Measurements from ENCODE around the gene IFT172.

DNA sequence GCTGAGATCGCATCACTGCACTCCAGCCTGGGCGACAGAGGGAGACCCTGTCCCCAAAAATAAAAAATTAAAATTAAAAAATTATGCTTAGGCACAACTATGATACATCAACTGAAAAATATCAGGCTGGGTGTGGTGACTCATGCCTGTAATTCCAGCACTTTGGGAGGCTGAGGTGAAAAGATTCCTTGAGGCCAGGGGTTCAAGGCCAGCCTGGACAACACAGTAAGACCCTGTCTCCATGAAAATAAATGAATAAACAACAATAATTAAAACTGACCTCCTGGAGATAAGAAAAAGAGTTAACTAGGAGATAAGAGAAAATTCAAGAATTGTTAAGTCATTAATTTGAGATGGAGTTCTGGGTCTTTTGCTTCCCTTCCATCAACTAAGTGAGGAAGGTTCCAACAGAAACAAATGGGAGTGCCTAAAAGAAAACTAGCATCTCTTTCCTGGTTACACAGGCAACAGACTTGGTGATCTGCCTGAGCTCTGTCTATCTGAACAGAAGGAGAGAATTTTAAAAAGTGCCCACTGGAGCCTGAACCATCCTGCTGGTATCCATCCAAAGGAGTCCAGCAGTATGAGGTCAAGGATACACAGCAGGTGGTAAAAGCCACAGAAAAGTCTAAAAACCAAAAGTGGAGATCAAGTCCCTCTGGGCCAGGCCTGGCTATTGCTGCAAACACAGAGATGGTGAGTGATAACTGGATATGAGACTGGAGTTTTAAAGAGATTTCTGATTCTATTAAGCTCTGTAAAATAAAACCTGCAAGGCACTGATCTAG is 89.0 kb downstream of the IFT172 start:
- TF ChIP-seq, protein P1, sequence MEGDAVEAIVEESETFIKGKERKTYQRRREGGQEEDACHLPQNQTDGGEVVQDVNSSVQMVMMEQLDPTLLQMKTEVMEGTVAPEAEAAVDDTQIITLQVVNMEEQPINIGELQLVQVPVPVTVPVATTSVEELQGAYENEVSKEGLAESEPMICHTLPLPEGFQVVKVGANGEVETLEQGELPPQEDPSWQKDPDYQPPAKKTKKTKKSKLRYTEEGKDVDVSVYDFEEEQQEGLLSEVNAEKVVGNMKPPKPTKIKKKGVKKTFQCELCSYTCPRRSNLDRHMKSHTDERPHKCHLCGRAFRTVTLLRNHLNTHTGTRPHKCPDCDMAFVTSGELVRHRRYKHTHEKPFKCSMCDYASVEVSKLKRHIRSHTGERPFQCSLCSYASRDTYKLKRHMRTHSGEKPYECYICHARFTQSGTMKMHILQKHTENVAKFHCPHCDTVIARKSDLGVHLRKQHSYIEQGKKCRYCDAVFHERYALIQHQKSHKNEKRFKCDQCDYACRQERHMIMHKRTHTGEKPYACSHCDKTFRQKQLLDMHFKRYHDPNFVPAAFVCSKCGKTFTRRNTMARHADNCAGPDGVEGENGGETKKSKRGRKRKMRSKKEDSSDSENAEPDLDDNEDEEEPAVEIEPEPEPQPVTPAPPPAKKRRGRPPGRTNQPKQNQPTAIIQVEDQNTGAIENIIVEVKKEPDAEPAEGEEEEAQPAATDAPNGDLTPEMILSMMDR (IDR thresholded peaks at IDR 0.05): no peak
- no peak for TF ChIP-seq ZFX (IDR thresholded peaks at IDR 0.05; ENCODE audit: borderline replicate concordance)
